GM10266 (cell line): Measurements from ENCODE around the gene MINDY4.
"Not testable (repeated sequence)": the region's sequence is repeated elsewhere in the genome, so short reads cannot be mapped to it uniquely, and the experiment has no call there.

Source experiments
- DNase-seq: peaks from one replicate; pipeline ENCODE4 v3.0.0; 2012; ENCODE audit errors: extremely low spot score
- TF ChIP-seq, protein P1 (sequence below): IDR thresholded peaks from 2 replicates; pipeline ENCODE4 v1.5.1; 2012; ENCODE audit warnings: mild to moderate bottlenecking, low read depth; ENCODE audit not compliant: control insufficient read depth, insufficient read depth; ENCODE audit errors: missing control alignments

Gene MINDY4

DNA sequence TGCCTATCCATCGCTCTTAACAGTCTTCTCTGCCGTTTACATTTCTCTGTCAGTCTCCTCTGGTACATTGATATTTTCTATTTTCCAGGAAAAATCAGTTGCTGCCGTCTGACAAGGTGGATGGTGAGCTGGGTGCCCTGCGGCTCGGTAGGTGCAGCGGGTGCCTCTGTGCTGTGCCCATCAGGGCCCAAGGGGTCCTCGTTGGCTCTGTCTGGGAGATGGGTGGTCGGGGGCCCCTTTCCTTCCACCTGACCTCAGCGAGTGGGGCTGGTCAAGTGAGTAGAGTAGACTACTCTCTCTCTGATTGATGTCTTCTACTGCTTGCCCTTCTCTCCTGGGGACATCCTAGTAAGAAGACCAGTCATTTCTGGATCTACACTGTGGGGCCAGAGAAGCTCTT, 57.4 kb downstream of the MINDY4 start:
- TF ChIP-seq, protein P1, sequence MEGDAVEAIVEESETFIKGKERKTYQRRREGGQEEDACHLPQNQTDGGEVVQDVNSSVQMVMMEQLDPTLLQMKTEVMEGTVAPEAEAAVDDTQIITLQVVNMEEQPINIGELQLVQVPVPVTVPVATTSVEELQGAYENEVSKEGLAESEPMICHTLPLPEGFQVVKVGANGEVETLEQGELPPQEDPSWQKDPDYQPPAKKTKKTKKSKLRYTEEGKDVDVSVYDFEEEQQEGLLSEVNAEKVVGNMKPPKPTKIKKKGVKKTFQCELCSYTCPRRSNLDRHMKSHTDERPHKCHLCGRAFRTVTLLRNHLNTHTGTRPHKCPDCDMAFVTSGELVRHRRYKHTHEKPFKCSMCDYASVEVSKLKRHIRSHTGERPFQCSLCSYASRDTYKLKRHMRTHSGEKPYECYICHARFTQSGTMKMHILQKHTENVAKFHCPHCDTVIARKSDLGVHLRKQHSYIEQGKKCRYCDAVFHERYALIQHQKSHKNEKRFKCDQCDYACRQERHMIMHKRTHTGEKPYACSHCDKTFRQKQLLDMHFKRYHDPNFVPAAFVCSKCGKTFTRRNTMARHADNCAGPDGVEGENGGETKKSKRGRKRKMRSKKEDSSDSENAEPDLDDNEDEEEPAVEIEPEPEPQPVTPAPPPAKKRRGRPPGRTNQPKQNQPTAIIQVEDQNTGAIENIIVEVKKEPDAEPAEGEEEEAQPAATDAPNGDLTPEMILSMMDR = no peak
- DNase-seq = no peak

DNA sequence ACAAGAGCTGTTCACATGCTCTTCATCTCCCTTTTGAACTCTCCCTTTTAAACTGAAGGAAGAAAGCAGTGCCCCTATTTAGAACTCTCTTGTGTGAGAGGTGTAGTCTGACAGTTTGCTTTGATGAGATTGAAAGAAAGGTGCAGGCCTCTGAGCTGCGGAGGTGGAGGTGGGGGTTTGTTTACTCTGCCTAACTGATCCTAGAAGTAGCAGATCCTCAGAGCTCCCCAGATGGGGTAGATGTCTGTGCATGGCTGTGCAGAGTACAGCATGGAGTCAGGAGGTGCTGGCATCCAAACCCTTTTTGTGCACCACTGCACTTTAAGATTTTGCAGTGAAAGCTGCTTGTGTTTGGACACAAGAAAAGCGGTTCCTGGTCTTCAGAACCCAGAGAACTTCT, 58.3 kb downstream of the MINDY4 start:
- no peak for DNase-seq
- TF ChIP-seq, protein P1 = no peak

DNA sequence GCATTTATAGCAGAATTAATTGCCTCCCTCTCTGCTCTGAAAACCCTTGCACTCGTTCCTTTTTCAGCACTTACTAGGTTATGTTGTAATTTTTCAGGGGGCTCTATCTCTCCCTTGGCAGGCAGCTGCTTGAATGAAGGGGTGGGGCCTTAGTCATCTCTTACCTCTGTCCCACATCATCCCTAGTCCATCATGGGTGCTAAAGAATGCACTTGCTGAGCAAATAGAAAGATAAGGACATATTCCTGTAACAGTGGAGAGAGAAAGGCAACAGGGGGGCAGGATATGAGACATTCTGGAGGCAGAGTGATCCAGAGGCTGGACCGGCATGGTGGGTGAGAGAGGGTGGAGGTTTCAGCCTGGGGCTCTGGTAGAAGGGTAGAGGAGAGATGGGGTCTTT, 60.0 kb downstream of the MINDY4 start:
- DNase-seq = no peak
- TF ChIP-seq, protein P1 = no peak

DNA sequence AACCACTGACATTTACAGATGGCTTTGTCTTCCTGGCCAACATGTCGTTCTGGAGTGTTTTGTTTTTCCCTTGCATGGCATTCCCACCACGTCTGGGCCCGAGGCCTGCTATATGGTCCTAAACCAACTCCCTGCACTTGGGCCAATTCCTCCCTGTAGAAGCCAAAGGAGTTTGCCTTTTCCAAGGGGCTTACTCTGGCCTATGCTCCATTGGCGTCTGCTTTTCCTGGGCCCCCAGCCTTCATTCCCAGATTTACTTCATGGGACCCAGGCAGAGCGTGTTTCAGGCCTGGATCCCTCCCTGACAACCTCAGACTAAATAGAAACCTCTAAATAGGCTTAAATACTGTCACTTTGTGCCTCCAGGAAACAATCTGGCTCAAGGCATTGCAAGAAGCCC, 60.7 kb downstream of the MINDY4 start:
- TF ChIP-seq, protein P1 = no peak
- no peak for DNase-seq

DNA sequence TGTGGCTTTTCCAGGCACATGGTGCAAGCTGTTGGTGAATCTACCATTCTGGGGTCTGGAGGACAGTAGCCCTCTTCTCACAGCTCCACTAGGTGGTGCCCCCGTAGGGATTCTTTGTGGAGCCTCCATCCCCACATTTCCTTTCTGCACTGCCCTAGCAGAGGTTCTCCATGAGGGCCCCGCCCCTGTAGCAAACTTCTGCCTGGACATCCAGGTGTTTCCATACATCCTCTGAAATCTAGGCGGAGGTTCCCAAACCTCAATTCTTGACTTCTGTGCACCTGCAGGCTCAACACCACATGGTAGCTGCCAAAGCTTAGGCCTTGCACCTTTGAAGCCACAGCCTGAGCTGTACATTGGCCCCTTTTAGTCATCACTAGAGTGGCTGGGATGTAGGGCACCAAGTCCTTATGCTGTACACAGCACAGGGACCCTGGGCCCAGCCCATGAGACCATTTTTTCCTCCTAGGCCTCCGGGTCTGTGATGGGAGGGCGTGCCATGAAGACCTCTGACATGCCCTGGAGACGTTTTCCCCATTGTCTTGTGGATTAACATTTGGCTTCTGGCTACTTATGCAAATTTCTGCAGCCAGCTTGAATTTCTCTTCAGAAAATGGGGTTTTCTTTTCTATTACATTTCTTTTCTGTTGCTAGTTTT, 62.9 kb downstream of the MINDY4 start:
- DNase-seq = not testable (repeated sequence)

DNA sequence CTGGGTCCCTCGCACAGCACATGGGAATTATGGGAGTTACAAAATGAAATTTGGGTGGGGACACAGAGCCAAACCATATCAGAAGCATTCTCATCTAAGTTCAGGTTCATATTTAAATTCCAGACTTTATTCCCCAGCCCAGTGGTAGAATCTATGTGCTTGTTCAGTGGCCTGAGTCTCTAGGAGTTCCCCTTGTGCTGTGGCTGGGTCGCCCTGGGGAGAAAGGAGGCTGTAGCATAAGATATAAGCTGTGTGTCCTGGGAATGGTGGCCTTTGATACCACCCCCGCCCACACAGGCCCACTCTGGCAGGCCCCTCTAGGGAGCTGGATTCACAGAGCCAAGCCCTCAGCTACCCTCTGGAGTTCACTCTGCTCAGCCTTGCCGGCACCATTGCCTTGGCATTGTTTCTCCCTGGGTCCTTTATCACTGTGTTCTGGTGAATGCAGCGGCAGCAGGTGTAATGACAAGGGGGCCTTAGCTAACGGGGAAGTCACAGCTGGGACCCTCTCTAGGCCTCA, 64.2 kb downstream of the MINDY4 start:
- DNase-seq = no peak
- TF ChIP-seq, protein P1 = no peak

DNA sequence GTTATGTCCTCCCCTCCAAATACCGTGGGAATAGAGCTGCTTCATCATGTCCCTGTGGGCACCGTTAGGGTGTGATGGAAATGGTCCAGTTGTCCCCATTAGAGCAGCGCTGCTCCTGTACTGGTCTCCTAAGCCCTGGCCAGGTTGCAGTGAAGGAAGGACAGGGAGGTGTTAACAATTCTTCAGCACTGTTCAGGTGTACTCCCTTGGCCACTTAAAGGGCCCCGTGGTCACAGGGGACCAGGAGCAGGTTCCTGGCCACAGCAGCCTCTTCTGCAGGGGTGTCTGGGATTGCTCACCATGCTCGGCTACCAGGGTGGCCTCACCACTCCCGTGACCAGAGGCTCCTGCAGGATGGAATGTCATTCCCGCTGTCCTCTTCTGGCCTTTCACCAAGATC, 65.8 kb downstream of the MINDY4 start:
- DNase-seq = no peak
- TF ChIP-seq, protein P1 = no peak

DNA sequence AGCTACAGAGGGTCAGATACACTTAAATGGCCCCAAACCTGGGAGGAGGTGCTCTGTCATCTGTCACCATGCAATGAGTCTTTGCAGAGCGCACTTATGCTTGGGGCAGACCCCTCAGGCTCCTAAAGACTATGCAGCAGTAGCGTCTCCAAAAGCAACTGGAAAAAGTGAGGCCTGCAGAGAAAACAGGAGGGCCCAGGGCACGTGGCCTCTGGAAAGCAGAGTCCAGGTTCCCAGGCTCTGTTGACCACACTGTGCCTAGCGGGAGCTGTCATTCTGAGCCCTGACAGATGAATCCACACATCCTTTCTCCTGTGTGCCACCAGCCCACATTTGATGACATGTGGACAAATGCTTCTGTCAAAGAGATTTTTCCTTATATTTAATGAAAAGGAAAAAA, 66.4 kb downstream of the MINDY4 start:
- TF ChIP-seq, protein P1 = no peak

More for the DNA sequence above, 66.4 kb downstream of the MINDY4 start:
- DNase-seq = no peak
